Duodenal mucosa (tissue), 2 donors: ENCODE measurements around the gene LHX6.

Experiments used
- H3K27ac ChIP-seq: one replicate; pipeline ENCODE4 v1.7.0; 2013; ENCODE audit warnings: low read depth, low read length
- H3K27me3 ChIP-seq, 2 donors: one replicate each; pipeline ENCODE4 v1.7.0; 2013; ENCODE audit warnings: low read length in 2 of 2, control low read depth in 1 of 2; ENCODE audit not compliant: insufficient read depth in 2 of 2, control insufficient read depth in 1 of 2
- H3K36me3 ChIP-seq, 2 donors: one replicate each; pipeline ENCODE4 v1.7.0; 2013; ENCODE audit warnings: low read length in 2 of 2, control low read depth in 1 of 2; ENCODE audit not compliant: insufficient read depth in 2 of 2, control insufficient read depth in 1 of 2
- H3K4me1 ChIP-seq, 2 donors: one replicate each; pipeline ENCODE4 v1.7.0; 2013; ENCODE audit warnings: low read length in 2 of 2, control low read depth in 1 of 2; ENCODE audit not compliant: insufficient read depth in 2 of 2, control insufficient read depth in 1 of 2
- H3K4me3 ChIP-seq, 2 donors: one replicate each; pipeline ENCODE4 v1.7.0; 2013; ENCODE audit warnings: low read length in 2 of 2, low read depth in 1 of 2
- H3K9ac ChIP-seq, 2 donors: one replicate each; pipeline ENCODE4 v1.7.0; 2013; ENCODE audit warnings: low read length in 2 of 2, low read depth in 1 of 2
- H3K9me3 ChIP-seq, 2 donors: one replicate each; pipeline ENCODE4 v1.7.0; 2013; ENCODE audit warnings: low read length in 2 of 2, control low read depth in 1 of 2; ENCODE audit not compliant: control insufficient read depth in 1 of 2

Gene LHX6

DNA sequence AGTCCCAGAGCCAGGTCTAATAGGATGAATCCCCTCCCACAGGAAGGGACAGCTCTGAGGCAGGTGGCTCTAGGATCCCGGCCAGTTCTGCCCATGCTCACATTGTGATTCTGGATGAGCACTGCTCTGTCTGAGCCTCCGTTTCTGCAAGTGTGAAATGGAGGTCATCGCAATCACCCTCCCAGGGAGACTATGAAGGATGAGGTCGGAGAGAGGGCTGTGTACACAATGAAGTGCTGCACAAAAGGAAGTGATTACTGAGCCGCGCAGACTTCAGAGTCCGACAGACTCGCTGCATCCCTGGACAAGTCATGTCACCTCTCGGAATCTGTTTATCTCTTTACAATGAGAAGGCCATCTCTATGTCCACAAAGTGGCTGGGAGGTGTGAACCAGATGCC is 21.7 kb downstream of the LHX6 start:
- no peaks in the 10 kb centered on the region for H3K4me1 ChIP-seq
- H3K27me3 ChIP-seq, result peaks cover 13 to 26% of the 10 kb centered on the region in 2 donors
- H3K9ac ChIP-seq, result no peak overlapping the region
- no peaks in the 10 kb centered on the region for H3K9me3 ChIP-seq
- no peaks in the 10 kb centered on the region for H3K36me3 ChIP-seq
- no peak overlapping the region for H3K27ac ChIP-seq
- no peak overlapping the region for H3K4me3 ChIP-seq

DNA sequence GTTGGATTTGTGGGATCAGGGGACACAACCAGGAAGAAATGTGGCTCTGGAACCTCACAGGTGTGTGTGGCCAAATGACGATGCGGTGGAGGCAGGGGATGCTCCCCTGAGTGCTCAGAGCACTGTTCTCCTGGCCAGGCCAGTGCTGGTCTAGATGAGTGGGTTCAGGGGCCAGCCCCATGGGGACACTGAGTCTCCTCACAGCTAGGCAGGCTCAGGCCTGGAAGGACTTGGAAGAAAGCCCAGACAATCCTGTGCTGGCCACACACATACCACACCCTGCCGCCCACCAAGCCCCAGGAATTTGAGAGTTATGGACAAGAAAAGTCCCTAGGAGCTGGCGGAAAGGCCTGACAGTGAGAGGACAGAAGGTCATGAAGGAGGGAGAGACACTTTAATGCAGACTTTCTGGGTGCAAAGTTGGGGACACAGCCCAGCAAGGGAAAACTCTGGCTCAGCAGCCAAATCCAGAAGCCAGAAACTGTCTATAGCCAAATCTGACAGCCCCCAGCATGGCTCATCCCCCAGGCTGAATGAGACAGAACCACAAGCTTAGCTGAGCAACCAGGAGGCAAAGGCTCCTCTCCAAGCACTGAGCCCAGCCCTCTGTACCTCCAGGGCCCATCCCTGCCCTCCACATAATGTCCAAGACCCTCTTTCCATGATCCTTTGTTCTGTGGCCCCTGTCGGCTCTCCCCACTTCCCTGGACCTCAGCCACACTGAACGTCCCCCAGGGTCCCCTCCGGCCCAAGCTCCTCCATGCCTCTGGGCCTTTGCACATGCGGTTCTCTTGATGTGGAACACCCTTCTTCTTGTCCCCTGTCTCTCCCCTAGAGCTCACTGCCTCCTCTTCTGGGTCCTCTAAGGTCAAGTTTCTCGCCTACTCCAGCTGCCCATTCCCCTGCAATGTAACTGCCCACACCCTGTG is 22.4 kb downstream of the LHX6 start:
- Histone ChIP-seq H3K4me1 (no peaks in the 10 kb centered on the region), H3K4me3 (no peak overlapping the region), H3K36me3 (no peaks in the 10 kb centered on the region), H3K9ac (no peak overlapping the region), H3K9me3 (no peaks in the 10 kb centered on the region), H3K27me3 (peaks cover 6 to 19% of the 10 kb centered on the region in 2 donors), H3K27ac (no peak overlapping the region)

- Histone ChIP-seq H3K4me3 (no peak overlapping the region), H3K9me3 (no peaks in the 10 kb centered on the region), H3K27ac (no peak overlapping the region), H3K27me3 (peaks cover 5 to 14% of the 10 kb centered on the region in 2 donors), H3K4me1 (no peaks in the 10 kb centered on the region), H3K36me3 (no peaks in the 10 kb centered on the region), H3K9ac (no peak overlapping the region)
These were observed 23.6 kb downstream of the LHX6 start for GRCh38 chr9:122205176-122205575.

DNA sequence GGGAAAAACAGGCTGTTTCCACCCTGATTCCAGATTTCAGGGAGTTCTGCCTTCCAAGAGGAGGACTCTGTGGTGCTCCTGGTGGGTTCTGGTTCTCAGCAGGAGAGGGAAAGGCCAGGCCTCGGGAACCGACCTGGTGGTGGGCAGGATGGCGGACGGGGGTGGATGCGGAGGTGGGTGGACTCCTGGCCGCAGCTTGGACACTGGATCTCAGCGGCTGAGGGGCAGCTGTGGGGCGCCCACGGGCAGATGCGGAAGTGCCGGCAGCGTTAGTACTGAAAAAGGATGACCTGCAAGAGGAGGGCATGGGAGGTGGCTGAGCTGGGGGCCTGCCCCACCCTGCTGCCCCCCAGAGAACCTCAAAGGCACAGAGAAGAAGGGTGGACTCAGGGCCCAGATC is 24.3 kb downstream of the LHX6 start:
- Histone ChIP-seq H3K9ac (no peak overlapping the region), H3K4me3 (no peak overlapping the region), H3K9me3 (no peaks in the 10 kb centered on the region), H3K27me3 (peaks cover 5 to 13% of the 10 kb centered on the region in 2 donors), H3K36me3 (no peaks in the 10 kb centered on the region), H3K27ac (no peak overlapping the region), H3K4me1 (no peaks in the 10 kb centered on the region)

- no peaks in the 10 kb centered on the region for H3K36me3 ChIP-seq
- peaks cover 5 to 11% of the 10 kb centered on the region in 2 donors for H3K27me3 ChIP-seq
- H3K4me1 ChIP-seq, result no peaks in the 10 kb centered on the region
- H3K9ac ChIP-seq, result no peak overlapping the region
- no peak overlapping the region for H3K4me3 ChIP-seq
- no peaks in the 10 kb centered on the region for H3K9me3 ChIP-seq
- no peak overlapping the region for H3K27ac ChIP-seq
These were observed 24.7 kb downstream of the LHX6 start for GRCh38 chr9:122204055-122204454.

DNA sequence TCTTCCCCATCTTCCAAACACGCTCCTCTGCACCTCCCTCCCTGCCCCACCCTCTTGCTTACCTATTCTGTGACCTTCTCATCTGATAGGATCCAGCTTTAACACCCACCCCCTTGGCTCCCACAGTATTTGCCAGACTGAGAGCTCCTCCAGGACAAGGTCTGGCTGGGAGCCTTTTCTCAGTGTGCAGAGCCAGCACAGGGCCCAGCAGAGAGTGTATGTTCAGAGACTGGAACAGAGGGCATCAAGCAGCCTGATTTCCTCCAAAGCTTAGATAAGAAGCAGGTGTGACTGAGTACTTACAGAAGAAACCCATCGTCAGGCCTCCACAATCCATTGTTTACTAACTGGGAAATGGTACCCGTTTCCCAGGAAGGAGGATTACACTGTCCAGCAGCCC is 26.6 kb downstream of the LHX6 start:
- Histone ChIP-seq H3K4me3 (no peak overlapping the region), H3K9ac (no peak overlapping the region), H3K4me1 (peaks cover 5 to 9% of the 10 kb centered on the region in 2 donors), H3K36me3 (no peaks in the 10 kb centered on the region), H3K27me3 (peaks cover 12 to 13% of the 10 kb centered on the region in 2 donors), H3K9me3 (no peaks in the 10 kb centered on the region), H3K27ac (no peak overlapping the region)

- Histone ChIP-seq H3K4me1 (peaks cover 5 to 9% of the 10 kb centered on the region in 2 donors), H3K9ac (no peak overlapping the region), H3K36me3 (no peaks in the 10 kb centered on the region), H3K9me3 (no peaks in the 10 kb centered on the region), H3K27me3 (peaks cover 9 to 17% of the 10 kb centered on the region in 2 donors), H3K4me3 (no peak overlapping the region), H3K27ac (no peak overlapping the region)
These were observed 27.1 kb downstream of the LHX6 start for GRCh38 chr9:122201641-122202040.

DNA sequence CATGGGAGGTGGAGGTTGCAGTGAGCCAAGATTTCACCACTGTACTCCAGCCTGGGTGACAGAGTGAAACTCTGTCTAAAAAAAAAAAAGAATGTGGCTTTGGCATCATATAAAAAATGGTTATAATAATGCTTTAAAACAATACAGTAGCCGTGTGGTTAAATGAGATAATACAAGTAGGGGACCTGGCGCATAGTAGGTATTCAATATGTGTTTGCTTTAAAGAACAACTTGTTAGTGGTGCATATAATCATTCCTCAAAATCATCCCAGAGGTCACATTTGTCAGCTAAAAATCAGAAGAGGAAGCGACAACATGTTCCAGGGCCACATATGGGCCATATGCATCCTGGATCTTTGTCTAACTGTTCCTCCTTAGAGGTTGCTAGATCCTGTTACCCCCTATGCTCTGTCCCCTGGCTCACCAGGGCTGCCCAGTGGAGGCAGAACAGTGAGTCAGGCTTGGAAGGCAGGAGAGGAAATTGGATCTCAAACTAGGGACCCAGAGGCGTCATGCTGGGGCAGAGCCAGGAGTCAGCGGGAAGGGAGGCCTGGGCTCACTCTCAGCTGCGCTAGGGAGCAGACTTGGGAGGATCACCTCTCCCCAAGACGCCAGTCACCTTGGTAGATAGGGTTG is 27.7 kb downstream of the LHX6 start:
- Histone ChIP-seq H3K36me3 (no peaks in the 10 kb centered on the region), H3K4me1 (peaks cover 5 to 9% of the 10 kb centered on the region in 2 donors), H3K4me3 (no peak overlapping the region), H3K27me3 (peaks cover 9 to 17% of the 10 kb centered on the region in 2 donors), H3K27ac (no peak overlapping the region), H3K9me3 (no peaks in the 10 kb centered on the region), H3K9ac (no peak overlapping the region)

- Histone ChIP-seq H3K9me3 (no peaks in the 10 kb centered on the region), H3K27me3 (peaks cover 9 to 17% of the 10 kb centered on the region in 2 donors), H3K27ac (no peak overlapping the region), H3K4me3 (no peak overlapping the region), H3K36me3 (no peaks in the 10 kb centered on the region), H3K4me1 (peaks cover 5 to 9% of the 10 kb centered on the region in 2 donors), H3K9ac (no peak overlapping the region)
These were observed 30.9 kb downstream of the LHX6 start for GRCh38 chr9:122197882-122198281.

DNA sequence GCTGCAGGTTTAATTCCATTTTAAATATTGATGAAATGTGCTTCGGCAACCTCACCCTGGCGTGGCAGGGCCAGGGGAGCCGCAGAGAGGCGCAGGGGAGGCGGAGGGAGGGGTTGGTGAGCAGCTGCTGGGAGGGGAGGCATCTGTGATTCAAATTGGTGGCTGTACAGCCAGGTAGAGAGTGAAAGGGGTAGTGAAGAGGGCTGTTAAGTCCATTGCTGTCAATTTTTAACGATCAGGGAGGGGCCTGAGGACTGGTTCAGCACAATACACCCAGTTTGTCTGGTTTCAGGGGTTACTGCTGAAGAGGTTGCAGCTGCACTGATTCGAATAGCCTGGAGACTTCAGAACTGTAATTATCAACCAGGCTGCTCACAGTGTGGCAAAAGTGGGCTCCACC is 31.3 kb downstream of the LHX6 start:
- H3K9me3 ChIP-seq, result no peaks in the 10 kb centered on the region
- no peaks in the 10 kb centered on the region for H3K36me3 ChIP-seq
- no peak overlapping the region for H3K4me3 ChIP-seq
- peaks cover 5 to 9% of the 10 kb centered on the region in 2 donors for H3K4me1 ChIP-seq
- peaks cover 9 to 17% of the 10 kb centered on the region in 2 donors for H3K27me3 ChIP-seq
- H3K9ac ChIP-seq, result no peak overlapping the region
- H3K27ac ChIP-seq, result no peak overlapping the region
